ENCODE results near the gene CTDP1.

Gene CTDP1

DNA sequence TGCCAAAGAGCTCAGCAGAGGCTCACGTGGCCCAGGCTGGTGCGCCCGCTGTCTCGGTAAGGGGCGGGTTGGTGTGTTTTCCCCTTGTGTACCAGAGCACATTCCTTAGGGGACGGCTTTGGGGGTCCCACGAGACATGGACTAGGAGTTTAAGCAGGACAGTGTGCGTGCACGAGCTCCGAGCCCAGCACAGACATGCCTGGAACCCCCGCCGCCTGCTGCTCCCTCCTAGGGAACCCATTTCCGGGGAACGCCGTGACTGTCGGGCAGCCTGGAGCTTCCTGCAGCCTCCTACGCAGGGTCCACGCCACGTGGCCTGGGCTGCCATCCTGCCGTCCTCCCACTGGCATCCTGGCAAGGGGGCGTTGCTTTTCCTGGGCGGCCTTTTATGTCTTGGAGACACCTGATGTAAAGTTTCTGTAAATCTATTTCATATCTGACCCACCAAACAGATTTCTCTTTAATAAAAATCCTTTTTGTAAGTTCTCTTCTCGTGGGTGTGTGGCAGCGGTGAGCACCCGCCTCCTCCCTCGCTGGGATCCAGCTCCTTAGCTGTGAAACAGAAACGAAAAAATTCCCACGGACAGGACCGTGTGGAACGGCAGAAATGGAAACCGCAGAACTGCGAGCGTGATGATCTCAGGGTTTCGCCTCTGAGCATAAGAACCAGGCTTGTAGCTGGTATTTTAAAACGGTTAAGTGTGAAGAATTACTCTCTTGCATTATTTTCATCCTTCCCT, 74.6 kb downstream of the CTDP1 start:
- in situ Hi-C loops (cut with HindIII; ENCODE audit: low sequenced_read_pairs): no loop called here

DNA sequence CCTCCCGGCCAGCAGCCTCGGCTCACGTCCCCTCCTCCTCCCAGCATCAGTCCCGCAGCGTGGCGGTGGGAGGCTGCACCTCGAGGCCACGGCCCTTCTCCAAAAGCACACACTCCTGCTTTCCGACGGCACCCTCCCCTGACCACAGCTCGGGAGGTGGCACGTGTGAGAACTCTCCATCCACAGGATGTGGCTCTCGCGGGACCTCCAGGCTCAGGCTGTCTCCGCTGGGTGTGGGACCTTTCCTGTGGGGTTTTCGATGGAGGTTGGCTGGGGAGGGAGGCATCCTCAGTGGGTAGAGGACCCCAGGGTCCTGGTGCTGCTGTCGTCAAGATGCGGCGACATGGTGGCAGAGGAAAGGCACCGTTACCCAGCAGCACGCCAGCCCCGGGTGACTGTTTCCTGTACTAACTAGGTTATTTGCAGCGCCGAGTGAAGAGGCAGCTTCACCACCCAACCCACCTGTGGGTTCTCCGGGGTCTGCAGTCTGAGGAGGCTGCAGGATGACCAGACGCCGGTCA, 75.3 kb downstream of the CTDP1 start:
- in situ Hi-C loops (cut with HindIII; ENCODE audit: low sequenced_read_pairs): no loop called here

DNA sequence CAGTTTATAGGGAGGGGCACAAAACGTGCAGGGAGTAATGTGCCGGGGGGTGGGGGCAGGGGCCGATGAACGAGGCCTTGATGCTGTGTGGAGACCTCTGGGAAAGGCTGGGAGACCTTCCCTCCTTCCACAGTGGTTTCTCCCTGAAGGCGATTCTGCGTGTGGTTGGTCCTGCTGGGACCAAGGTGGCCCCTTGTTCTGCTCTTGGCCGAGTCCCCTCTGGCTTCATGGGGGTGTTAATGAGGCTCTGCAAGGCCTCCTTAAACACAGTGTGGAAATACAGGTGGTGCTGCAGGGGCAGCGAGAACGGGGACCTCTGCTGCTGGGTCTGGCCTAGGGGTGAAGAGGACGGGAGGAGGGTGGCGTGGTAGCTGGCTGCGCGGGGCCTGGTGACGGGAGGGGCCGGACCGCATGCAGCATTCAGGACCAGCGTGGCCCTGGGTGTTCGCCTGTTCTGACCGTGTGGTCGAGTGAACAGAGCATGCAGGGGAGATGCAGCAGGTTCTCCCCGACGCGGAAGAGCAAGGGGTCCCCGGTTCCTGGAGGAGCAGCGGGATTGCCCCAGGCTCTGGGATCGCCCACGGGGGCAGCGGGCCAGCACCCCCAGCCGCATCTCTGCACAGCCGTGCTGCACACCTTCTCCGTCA, 76.0 kb downstream of the CTDP1 start:
- in situ Hi-C loops (cut with HindIII; ENCODE audit: low sequenced_read_pairs): no loop called here

DNA sequence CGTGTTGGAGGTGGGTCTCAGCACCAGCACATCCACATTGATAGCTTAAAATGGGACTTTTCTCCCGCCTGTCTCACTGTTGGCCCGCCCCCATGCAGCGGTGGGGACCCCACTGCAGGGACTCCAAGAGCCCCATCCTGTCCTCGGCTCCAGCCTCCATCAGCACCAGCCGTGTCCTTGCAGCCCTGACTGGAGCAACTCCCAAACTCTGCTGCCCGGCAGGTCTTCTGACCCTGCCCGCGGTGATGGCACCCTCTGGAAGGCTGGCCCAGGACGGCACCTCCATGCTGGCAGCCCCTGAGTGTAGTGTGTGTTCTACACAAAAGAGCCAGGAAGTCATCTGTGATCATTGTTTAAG, 76.5 kb downstream of the CTDP1 start:
- in situ Hi-C loops (cut with HindIII; ENCODE audit: low sequenced_read_pairs): no loop called here

DNA sequence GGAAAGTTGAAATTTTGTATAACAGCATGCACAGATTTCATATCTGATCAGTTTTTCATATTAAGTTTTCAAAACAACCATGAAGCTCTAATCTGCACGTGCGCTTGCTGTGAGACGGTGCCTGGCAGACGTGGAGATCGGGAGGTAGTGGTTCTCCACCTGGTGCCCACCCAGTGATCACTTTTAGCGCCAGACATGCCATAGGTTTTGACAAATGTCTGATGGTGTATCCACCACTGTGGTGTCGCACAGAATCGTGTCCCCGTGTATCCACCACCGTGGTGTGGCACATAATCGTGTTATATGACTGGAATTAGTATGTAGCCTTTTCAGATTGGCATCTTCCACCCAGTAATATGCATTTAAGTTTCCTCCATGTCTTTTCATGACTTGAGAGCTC, 77.2 kb downstream of the CTDP1 start:
- in situ Hi-C loops (cut with HindIII; ENCODE audit: low sequenced_read_pairs): no loop called here

DNA sequence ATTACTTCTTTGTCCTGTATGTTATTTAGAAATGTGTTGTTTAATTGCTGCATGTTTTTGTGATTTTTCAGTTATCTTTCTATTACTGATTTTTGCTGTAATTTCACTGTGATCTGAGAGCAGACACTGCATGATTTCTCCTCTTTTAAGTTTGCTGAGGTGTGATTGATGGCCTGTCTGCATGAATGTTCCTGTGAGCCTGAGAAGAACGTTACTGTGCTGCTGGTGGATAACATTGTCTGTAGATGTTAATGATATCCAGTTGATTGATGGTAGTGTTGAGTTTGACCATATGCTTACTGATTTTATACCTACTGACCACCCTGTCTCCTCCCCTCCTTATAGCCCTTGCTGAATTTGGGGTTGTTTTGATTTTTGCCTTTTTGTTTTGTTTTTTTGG, 80.7 kb downstream of the CTDP1 start:
- in situ Hi-C loops (cut with HindIII; ENCODE audit: low sequenced_read_pairs): loop anchor here (5.0 to 10.0 kb wide), 2 partner anchors 66 to 97 kb away; no protein-coding TSS in a partner anchor

DNA sequence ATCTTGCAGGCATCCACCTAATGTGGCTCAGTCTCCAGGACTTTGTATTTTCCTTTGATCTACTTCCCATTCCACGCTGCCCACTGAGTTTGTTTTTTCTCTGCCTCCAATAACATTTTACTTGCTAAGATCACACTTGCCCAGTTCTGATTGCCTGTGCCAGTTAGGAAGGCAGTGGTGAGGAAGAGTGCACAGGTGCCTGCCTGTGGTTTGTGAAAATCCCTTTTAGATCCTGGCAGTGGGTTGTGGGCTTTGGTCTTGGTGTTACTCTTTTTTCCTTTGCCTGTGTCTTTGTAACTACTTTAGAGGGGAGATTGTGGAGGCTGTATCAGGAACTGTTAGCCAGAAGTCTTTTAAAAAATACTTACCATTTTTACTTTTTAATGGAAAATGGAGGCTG, 81.3 kb downstream of the CTDP1 start:
- in situ Hi-C loops (cut with HindIII; ENCODE audit: low sequenced_read_pairs): loop anchor here (5.0 to 10.0 kb wide), 2 partner anchors 66 to 96 kb away; no protein-coding TSS in a partner anchor

DNA sequence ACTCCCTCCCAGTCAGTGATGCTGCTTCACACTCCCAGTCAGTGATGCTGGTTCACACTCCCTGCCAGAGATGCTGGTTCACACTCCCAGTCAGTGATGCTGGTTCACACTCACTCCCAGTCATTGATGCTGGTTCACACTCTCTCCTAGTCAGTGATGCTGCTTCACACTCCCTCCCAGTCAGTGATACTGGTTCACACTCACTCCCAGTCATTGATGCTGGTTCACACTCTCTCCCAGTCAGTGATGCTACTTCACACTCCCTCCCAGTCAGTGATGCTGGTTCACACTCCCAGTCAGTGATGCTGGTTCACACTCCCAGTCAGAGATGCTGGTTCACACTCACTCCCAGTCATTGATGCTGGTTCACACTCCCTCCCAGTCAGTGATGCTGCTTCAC, 83.8 kb downstream of the CTDP1 start:
- in situ Hi-C loops (cut with HindIII; ENCODE audit: low sequenced_read_pairs): loop anchor here (5.0 to 10.0 kb wide), 2 partner anchors 69 to 94 kb away; no protein-coding TSS in a partner anchor

DNA sequence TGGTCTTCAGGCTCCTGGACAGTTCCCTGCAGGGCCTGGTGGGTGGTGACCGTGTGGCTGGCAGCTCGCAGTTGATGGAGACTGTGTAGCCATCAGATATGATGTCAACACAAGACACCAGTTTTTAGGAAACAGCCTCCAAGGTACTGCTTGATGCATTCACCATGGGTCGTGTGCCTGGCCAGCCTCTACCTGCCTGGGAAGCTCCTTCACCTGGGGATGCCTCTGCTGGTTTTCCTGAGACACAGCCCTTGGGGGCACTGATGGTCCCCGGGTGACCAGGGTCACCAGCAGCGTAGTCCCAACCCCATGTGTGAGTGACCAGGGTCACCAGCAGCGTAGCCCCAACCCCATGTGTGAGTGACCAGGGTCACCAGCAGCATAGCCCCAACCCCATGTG, 84.5 kb downstream of the CTDP1 start:
- in situ Hi-C loops (cut with HindIII; ENCODE audit: low sequenced_read_pairs): loop anchor here (5.0 to 10.0 kb wide), 2 partner anchors 69 to 93 kb away; no protein-coding TSS in a partner anchor

DNA sequence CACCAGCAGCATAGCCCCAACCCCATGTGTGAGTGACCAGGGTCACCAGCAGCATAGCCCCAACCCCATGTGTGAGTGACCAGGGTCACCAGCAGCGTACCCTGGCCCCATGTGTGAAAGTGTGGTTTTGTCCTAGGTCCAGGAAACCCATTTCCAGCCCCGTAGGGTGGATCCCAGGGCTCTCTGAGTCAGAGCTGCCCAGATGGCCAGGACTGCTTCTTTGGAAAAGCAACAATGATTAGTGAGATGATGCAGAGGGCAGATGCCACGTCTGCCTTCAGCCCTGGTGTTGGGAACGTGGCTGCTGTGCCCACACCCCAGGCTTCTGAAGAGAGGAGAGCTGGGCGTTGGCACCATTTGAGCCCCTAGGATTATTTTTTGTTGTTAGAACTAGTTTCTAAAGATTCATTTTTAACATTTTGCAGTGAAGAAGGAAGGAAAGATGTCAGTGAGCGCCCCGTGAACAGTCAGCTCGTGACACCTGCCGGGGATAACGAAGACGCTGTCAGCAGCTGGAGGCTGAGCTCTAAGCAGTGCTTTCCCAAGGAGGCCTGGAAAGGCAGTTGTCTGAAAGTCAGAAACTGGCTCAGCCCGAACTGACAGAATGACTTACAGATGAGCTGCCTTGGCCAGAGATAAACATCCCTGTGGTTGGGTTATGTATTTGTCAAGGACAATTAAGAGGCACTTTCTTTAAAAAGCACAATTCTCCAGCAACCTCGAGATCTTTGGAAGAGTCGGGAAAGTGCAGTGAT, 86.1 kb downstream of the CTDP1 start:
- in situ Hi-C loops (cut with HindIII; ENCODE audit: low sequenced_read_pairs): loop anchor here (10.0 kb wide), 1 partner anchor 71 kb away; no protein-coding TSS in a partner anchor

DNA sequence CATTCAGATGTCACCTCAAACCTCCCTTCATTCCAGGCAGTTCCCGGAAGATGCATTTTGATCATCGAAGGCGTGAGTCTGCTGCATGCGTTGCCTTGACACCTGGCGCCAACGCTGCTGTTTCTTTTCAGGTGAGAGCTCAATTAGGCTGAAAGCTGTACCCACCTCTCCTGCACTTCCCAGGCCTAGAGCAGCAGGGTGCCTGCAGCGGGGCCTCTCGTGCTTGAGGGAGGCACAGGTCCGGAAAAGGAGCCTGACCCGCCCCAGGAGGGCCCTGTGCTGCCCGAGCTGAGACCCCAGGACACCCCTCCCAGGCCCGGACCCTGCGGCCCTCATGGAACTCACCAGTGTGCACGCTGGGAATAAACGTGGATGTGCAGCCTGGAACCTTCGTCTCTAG, 86.7 kb downstream of the CTDP1 start:
- in situ Hi-C loops (cut with HindIII; ENCODE audit: low sequenced_read_pairs): loop anchor here (10.0 kb wide), 1 partner anchor 72 kb away; no protein-coding TSS in a partner anchor

DNA sequence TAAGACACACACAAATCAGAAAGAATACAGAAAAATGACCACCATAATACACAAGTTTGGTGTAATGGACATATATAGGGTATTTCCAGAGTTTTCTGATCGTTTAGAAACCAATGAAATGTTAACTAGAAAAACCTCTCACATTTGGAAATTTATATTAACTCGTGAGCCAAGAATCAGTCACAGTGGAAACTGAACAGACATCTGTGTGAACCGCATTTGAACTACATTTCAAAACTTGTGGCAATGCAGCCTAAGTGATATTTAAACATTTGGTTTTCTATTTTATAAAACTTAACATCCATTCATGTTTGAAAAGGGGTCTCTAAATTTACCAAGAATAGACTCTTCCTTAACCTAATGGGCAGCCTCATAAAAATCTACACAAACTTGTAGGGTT, 89.1 kb downstream of the CTDP1 start:
- in situ Hi-C loops (cut with HindIII; ENCODE audit: low sequenced_read_pairs): loop anchor here (10.0 kb wide), 1 partner anchor 74 kb away; no protein-coding TSS in a partner anchor

DNA sequence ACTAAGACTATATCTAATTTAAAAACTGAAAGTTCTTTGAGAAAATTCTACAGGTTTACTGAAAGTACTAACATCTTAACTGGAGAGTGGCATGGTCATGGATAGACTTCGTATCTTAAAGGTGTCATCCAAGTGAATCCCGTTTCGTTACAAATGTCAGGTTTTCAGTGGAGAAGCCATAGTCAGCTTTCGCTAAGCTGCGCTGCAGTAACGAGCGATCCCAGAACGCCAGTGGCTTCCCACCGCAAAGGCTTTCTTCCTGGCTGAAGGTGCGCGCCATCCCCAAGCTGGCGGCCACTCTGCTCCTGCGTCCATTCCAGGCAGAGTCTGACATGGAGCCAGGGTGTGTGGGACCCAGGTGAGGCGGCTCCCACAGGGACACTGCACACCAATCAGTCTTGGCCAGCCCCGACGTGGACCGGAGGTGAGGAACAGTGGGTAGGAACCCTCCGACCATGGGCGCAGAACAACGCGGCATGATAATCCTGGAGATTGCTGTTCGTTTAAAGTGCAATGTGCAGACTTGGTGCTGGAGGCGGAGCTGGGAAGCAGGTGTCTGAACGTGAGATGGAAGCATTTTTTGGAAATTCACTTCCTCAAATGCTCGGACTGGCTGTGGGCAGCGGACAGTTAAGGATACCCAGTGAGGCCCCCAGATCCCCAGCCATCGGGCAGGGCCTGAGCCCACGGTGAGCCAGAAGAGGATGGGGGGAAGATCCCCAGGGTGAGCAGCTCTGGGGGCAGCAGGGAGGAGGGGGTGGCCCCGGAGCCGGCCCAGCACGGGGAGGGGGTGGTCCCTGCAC, 90.3 kb downstream of the CTDP1 start:
- in situ Hi-C loops (cut with HindIII; ENCODE audit: low sequenced_read_pairs): loop anchor here (10.0 kb wide), 1 partner anchor 75 kb away; no protein-coding TSS in a partner anchor

DNA sequence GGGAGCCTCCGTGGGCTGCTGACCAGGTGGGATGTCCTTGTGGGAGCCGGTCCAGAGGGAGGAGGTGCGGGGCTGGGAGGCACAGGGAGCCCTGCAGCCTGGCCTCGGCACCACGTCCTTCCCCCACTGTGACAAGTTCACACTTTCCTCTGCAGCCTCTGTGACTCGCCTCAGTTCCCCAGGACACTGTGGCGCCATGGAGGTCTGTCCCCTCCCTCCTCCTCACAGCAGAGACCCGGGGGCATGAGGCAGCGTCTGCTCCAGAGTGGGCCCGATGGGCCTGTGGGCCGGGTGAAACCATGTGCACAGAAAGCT, 90.9 kb downstream of the CTDP1 start:
- in situ Hi-C loops (cut with HindIII; ENCODE audit: low sequenced_read_pairs): no loop called here

DNA sequence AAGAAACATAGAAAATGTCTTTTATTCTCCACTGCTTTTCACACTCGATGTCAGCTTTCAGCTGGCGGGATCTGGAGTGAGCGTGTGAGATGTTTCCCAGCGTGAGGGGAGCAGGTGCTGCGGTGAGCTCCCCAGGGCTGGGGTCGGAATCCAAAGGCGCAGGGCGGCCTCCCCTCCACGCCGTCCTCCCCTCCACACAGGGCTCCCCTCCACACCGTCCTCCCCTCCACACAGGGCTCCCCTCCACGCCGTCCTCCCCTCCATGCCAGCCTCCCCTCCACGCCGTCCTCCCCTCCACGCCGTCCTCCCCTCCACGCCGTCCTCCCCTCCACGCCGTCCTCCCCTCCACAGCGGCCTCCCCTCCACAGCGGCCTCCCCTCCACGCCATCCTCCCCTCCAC, 91.2 kb downstream of the CTDP1 start:
- in situ Hi-C loops (cut with HindIII; ENCODE audit: low sequenced_read_pairs): no loop called here

DNA sequence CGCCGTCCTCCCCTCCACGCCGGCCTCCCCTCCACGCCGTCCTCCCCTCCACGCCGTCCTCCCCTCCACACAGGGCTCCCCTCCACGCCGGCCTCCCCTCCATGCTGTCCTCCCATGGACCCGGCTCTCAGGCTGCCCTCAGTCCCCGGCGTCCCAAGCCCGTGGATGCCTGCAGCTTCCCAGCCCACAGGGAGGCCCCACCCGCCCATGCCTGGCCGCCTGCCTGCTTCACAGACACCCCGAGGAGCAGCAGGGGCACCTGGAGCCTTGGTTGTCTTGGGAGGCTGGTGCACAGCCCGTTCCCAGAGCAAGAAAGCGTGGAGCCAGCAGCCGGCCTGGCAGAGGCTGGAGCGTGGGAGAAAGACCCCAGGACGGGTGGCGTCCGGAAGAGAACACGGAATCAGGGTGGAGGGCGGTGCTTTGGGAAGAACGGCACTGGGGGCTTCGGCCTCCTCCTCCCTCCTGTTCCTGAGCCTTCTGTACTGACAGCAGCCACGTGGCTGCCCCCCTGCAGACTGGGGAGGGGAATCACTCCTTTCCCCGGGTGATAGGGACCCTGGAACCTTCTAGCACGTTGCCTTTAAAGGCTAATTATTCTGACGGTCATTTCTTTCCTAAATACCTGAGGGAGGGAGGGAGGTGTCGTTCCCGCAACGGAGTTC, 92.0 kb downstream of the CTDP1 start:
- in situ Hi-C loops (cut with HindIII; ENCODE audit: low sequenced_read_pairs): no loop called here

DNA sequence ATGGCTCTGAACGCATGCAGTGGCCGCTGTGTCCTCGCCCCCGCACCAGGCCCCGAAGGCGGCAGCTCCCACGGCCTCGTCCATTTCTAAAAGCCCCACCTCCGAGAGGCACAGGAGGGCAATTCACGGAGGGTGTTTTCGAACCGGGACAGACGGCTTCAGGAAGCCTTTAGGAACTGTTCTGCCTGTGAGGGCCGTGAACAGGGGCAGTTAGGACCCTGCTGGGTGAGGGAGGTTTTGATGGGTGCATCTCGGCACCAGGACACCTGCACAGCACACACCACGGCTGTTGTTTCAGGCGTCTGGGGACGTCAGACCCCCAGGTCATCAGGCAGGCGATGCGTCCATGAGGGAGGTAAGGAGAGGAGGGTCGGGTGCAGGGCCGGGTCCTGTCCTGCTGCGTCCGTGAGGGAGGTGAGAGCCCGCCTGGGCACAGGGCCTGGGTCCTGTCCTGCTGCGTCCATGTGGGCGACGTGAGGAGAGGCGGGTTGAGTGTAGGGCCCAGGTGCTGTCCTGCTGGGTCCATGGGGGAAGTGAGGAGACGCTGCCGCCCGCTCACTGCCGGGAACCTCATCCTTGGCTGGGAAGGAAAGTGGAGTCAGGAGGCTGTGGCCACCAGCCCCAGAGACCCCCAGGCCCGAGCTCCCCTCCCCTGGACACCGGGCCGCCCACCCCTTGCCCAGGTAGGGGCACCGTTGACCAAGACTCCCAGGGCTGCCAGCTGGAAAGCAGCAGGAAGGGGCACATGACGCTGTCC, 92.7 kb downstream of the CTDP1 start:
- in situ Hi-C loops (cut with HindIII; ENCODE audit: low sequenced_read_pairs): no loop called here

DNA sequence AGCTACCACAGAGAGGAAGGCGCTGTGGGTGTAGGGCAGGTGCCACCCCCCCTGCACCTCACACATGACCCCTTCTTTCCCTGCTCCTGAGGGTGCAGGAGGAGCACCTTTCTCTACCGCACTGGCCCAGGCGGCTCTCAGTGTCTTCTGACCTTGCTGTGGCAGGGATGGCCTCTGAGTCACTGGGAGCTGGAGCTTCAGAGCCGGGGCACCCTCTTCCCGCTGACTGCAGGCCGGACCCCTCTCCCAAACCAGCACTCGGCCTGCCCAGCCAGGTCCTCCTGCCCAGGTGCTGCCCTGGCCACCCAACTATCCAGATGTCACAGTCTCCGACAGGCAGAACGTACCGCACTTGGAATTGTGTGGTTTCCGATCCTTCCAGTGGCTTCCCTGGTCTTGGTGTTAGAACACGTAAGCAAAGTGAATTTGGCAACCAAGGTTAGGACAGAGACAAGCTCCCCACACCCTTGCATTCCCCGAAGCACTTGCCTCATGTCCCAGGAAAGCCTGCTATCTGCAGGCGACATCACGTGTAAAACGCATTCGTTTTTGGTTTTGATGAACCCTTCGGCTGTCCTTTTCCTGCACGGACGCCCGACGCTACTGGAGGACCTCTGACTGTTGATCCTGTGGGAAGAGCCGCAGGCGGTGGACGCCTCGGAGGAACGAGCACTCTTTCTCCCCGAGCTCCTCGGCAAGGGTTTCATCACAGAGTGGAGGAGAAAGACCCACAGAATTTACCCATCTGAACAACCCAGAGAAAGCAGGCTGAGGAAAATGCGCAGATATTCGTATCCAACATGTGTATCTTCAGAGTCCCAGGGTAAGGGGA, 93.5 kb downstream of the CTDP1 start:
- in situ Hi-C loops (cut with HindIII; ENCODE audit: low sequenced_read_pairs): no loop called here

Measured in endothelial cell of hepatic sinusoid (primary cell).